AG04450 (cell line): ENCODE data around the gene SH3GLB2. TPM values are rescaled to one million over a fixed set of nuclear protein-coding genes. Genes with fewer than 3 reads are reported as not detected.

Experiments used
- polyA plus RNA-seq: library from polyadenylated mRNA; depleted of rRNA; stranded (reverse); fragments of >200 nt; gene quantifications from 2 replicates; pipeline ENCODE4 v1.2.3, GENCODE V29; 2011; rRNA removed

The SH3GLB2 gene
- polyA plus RNA-seq, 1 experiment = 29.3 TPM

Other genes starting within 250 kb of the SH3GLB2 start
- 25.7 and 27.4 TPM in 2 replicates for gene TBC1D13, start 241.1 kb downstream of the SH3GLB2 start, polyA plus RNA-seq
- 6.3 and 7.8 TPM in 2 replicates for gene ENDOG, start 209.8 kb downstream of the SH3GLB2 start, polyA plus RNA-seq
- gene SPOUT1, start 198.5 kb downstream of the SH3GLB2 start, polyA plus RNA-seq = 19.1 and 24.7 TPM in 2 replicates
- gene KYAT1, start 146.4 kb downstream of the SH3GLB2 start, polyA plus RNA-seq = 5.2 and 7.0 TPM in 2 replicates
- gene LRRC8A, start 146.2 kb downstream of the SH3GLB2 start, polyA plus RNA-seq = 25.3 and 31.7 TPM in 2 replicates
- gene PHYHD1, start 107.3 kb downstream of the SH3GLB2 start, polyA plus RNA-seq = 9.3 and 11.6 TPM in 2 replicates
- 31.4 and 31.8 TPM in 2 replicates for gene DOLK, start 80.7 kb downstream of the SH3GLB2 start, polyA plus RNA-seq
- gene NUP188, start 80.6 kb downstream of the SH3GLB2 start, polyA plus RNA-seq = 46.3 and 52.1 TPM in 2 replicates
- gene MIGA2, start 8.3 kb upstream of the SH3GLB2 start, polyA plus RNA-seq = 10.6 and 13.1 TPM in 2 replicates
- gene DOLPP1, start 52.8 kb upstream of the SH3GLB2 start, polyA plus RNA-seq = 11.9 and 13.2 TPM in 2 replicates
- gene CRAT, start 82.5 kb upstream of the SH3GLB2 start, polyA plus RNA-seq = 24.3 and 29.3 TPM in 2 replicates
- gene PTPA, start 83.1 kb upstream of the SH3GLB2 start, polyA plus RNA-seq = 140 and 159 TPM in 2 replicates
- gene IER5L, start 149.9 kb upstream of the SH3GLB2 start, polyA plus RNA-seq = 4.9 TPM in 2 replicates